Dendritic cell treated with granulocyte-macrophage colony-stimulating factor and Interleukin-4, amounts not matched to agents 40 ng/mL and 50 ng/mL, for 4 days (primary cell): ENCODE results near the gene DPT.

Experiments
- H3K27ac Mint-ChIP-seq: one replicate; pipeline ENCODE4 v1.8.0; 2022; ENCODE audit warnings: mild to moderate bottlenecking, mixed read lengths
- H3K27me3 Mint-ChIP-seq: one replicate; pipeline ENCODE4 v1.8.0; 2022; ENCODE audit warnings: mild to moderate bottlenecking, mixed read lengths
- H3K36me3 Mint-ChIP-seq: one replicate; pipeline ENCODE4 v1.8.0; 2022; ENCODE audit warnings: low read depth, mixed read lengths
- H3K4me1 Mint-ChIP-seq: one replicate; pipeline ENCODE4 v1.8.0; 2022; ENCODE audit warnings: low read depth, mixed read lengths
- H3K4me3 Mint-ChIP-seq: one replicate; pipeline ENCODE4 v1.8.0; 2022; ENCODE audit warnings: mild to moderate bottlenecking, moderate library complexity, mixed read lengths
- H3K9me3 Mint-ChIP-seq: one replicate; pipeline ENCODE4 v1.8.0; 2022; ENCODE audit warnings: mixed read lengths
- intact Hi-C: fragments of 100-400 bp; cut with micrococcal nuclease; formaldehyde crosslinking; loops from one replicate; pipeline ENCODE4 v1.15.0; 2022

Gene DPT

GRCh38 chr1:168683871-168684270, 45.1 kb downstream of the DPT start:
- Mint-ChIP-seq H3K9me3 (peaks cover 28% of the 10 kb centered on the region), H3K27me3 (no peaks in the 10 kb centered on the region), H3K4me1 (no peaks in the 10 kb centered on the region), H3K4me3 (no peak overlapping the region), H3K27ac (no peak overlapping the region), H3K36me3 (no peaks in the 10 kb centered on the region)
- intact Hi-C loops: no loop called here

GRCh38 chr1:168676861-168677260, 52.1 kb downstream of the DPT start:
- H3K4me1 Mint-ChIP-seq: no peaks in the 10 kb centered on the region

GRCh38 chr1:168676029-168676812, 52.8 kb downstream of the DPT start:
- H3K27ac Mint-ChIP-seq: no peak overlapping the region
- H3K36me3 Mint-ChIP-seq: no peaks in the 10 kb centered on the region
- intact Hi-C loops: no loop called here
- no peaks in the 10 kb centered on the region for H3K27me3 Mint-ChIP-seq
- no peaks in the 10 kb centered on the region for H3K4me1 Mint-ChIP-seq
- peaks cover 8% of the 10 kb centered on the region for H3K9me3 Mint-ChIP-seq
- no peak overlapping the region for H3K4me3 Mint-ChIP-seq

More at GRCh38 chr1:168676861-168677260, 52.1 kb downstream of the DPT start:
- no peaks in the 10 kb centered on the region for H3K27me3 Mint-ChIP-seq
- H3K27ac Mint-ChIP-seq: no peak overlapping the region
- H3K9me3 Mint-ChIP-seq: peaks cover 15% of the 10 kb centered on the region
- no peaks in the 10 kb centered on the region for H3K36me3 Mint-ChIP-seq
- intact Hi-C loops: no loop called here
- H3K4me3 Mint-ChIP-seq: no peak overlapping the region

- no peaks in the 10 kb centered on the region for H3K4me1 Mint-ChIP-seq
- intact Hi-C loops: no loop called here
- H3K27me3 Mint-ChIP-seq: no peaks in the 10 kb centered on the region
- H3K36me3 Mint-ChIP-seq: no peaks in the 10 kb centered on the region
- H3K27ac Mint-ChIP-seq: no peak overlapping the region
- no peaks in the 10 kb centered on the region for H3K9me3 Mint-ChIP-seq
- H3K4me3 Mint-ChIP-seq: no peak overlapping the region
These were observed 54.9 kb downstream of the DPT start for GRCh38 chr1:168673974-168674683.

GRCh38 chr1:168672278-168672677, 56.7 kb downstream of the DPT start:
- Mint-ChIP-seq H3K9me3 (no peaks in the 10 kb centered on the region), H3K4me1 (no peaks in the 10 kb centered on the region), H3K27ac (no peak overlapping the region), H3K27me3 (no peaks in the 10 kb centered on the region), H3K4me3 (no peak overlapping the region), H3K36me3 (no peaks in the 10 kb centered on the region)
- intact Hi-C loops: no loop called here

GRCh38 chr1:168671782-168672181, 57.2 kb downstream of the DPT start:
- intact Hi-C loops: no loop called here
- H3K27ac Mint-ChIP-seq: no peak overlapping the region
- no peak overlapping the region for H3K4me3 Mint-ChIP-seq
- H3K9me3 Mint-ChIP-seq: no peaks in the 10 kb centered on the region
- no peaks in the 10 kb centered on the region for H3K36me3 Mint-ChIP-seq
- no peaks in the 10 kb centered on the region for H3K4me1 Mint-ChIP-seq
- no peaks in the 10 kb centered on the region for H3K27me3 Mint-ChIP-seq

GRCh38 chr1:168665975-168666374, 63.0 kb downstream of the DPT start:
- H3K4me3 Mint-ChIP-seq: no peak overlapping the region
- no peaks in the 10 kb centered on the region for H3K36me3 Mint-ChIP-seq
- H3K9me3 Mint-ChIP-seq: no peaks in the 10 kb centered on the region
- H3K4me1 Mint-ChIP-seq: no peaks in the 10 kb centered on the region
- no peaks in the 10 kb centered on the region for H3K27me3 Mint-ChIP-seq
- intact Hi-C loops: no loop called here
- no peak overlapping the region for H3K27ac Mint-ChIP-seq

- Mint-ChIP-seq H3K36me3 (no peaks in the 10 kb centered on the region), H3K27me3 (no peaks in the 10 kb centered on the region), H3K4me3 (no peak overlapping the region), H3K27ac (no peak overlapping the region), H3K4me1 (no peaks in the 10 kb centered on the region), H3K9me3 (no peaks in the 10 kb centered on the region)
- intact Hi-C loops: no loop called here
These were observed 64.8 kb downstream of the DPT start for GRCh38 chr1:168664069-168664834.

- H3K27ac Mint-ChIP-seq: no peak overlapping the region
- intact Hi-C loops: no loop called here
- no peaks in the 10 kb centered on the region for H3K36me3 Mint-ChIP-seq
- H3K4me1 Mint-ChIP-seq: no peaks in the 10 kb centered on the region
- no peaks in the 10 kb centered on the region for H3K9me3 Mint-ChIP-seq
- no peak overlapping the region for H3K4me3 Mint-ChIP-seq
- H3K27me3 Mint-ChIP-seq: no peaks in the 10 kb centered on the region
These were observed 72.5 kb downstream of the DPT start for GRCh38 chr1:168656485-168656884.

GRCh38 chr1:168654198-168654915, 74.6 kb downstream of the DPT start:
- H3K27me3 Mint-ChIP-seq: no peaks in the 10 kb centered on the region
- no peak overlapping the region for H3K4me3 Mint-ChIP-seq
- no peaks in the 10 kb centered on the region for H3K36me3 Mint-ChIP-seq
- intact Hi-C loops: no loop called here
- no peaks in the 10 kb centered on the region for H3K9me3 Mint-ChIP-seq
- no peak overlapping the region for H3K27ac Mint-ChIP-seq
- H3K4me1 Mint-ChIP-seq: no peaks in the 10 kb centered on the region

GRCh38 chr1:168653567-168653966, 75.4 kb downstream of the DPT start:
- no peaks in the 10 kb centered on the region for H3K4me1 Mint-ChIP-seq
- H3K27me3 Mint-ChIP-seq: no peaks in the 10 kb centered on the region
- H3K9me3 Mint-ChIP-seq: no peaks in the 10 kb centered on the region
- no peaks in the 10 kb centered on the region for H3K36me3 Mint-ChIP-seq
- no peak overlapping the region for H3K4me3 Mint-ChIP-seq
- intact Hi-C loops: no loop called here
- H3K27ac Mint-ChIP-seq: no peak overlapping the region

- Mint-ChIP-seq H3K27ac (no peak overlapping the region), H3K4me3 (no peak overlapping the region), H3K9me3 (no peaks in the 10 kb centered on the region), H3K36me3 (no peaks in the 10 kb centered on the region), H3K27me3 (no peaks in the 10 kb centered on the region), H3K4me1 (no peaks in the 10 kb centered on the region)
- intact Hi-C loops: no loop called here
These were observed 83.3 kb downstream of the DPT start for GRCh38 chr1:168645721-168646120.
